HepG2 (cell line): ENCODE results near the gene IFITM10. TPM values are rescaled to one million over a fixed set of nuclear protein-coding genes. Genes with fewer than 3 reads are reported as not detected.

Source experiments
- CBFB ChIP-seq: sonication (generic); formaldehyde crosslinking; IDR thresholded peaks from 2 replicates; pipeline ENCODE4 v1.4.0; 2020; ENCODE audit warnings: missing genetic modification reagents
- CSRNP1 ChIP-seq: sonication (generic); formaldehyde crosslinking; IDR thresholded peaks from 2 replicates; pipeline ENCODE4 v1.8.1; 2023; ENCODE audit warnings: mild to moderate bottlenecking, missing genetic modification reagents
- ELF3 ChIP-seq: IDR thresholded peaks from 2 replicates; pipeline ENCODE4 v1.6.1; 2016; ENCODE audit warnings: missing genetic modification reagents, missing compliant biosample characterization
- GABPB1 ChIP-seq: IDR thresholded peaks from 2 replicates; pipeline ENCODE4 v1.6.1; 2016; ENCODE audit warnings: mild to moderate bottlenecking, missing genetic modification reagents, moderate library complexity, missing compliant biosample characterization
- HMGXB4 ChIP-seq, 2 experiments: sonication (generic) in 1 of 2; formaldehyde crosslinking in 1 of 2; IDR thresholded peaks; 2 replicates each; pipeline versions ENCODE4 v1.4.0 to v1.6.1; 2018 to 2020; ENCODE audit warnings: missing genetic modification reagents in 2 of 2, borderline replicate concordance in 1 of 2, low read depth in 1 of 2, mild to moderate bottlenecking in 1 of 2, missing biosample characterization in 1 of 2
- MXD4 ChIP-seq: IDR thresholded peaks from 2 replicates; pipeline ENCODE4 v1.6.1; 2016; ENCODE audit warnings: mild to moderate bottlenecking, missing biosample characterization, missing genetic modification reagents
- NCOA1 ChIP-seq: sonication (generic); formaldehyde crosslinking; IDR thresholded peaks from 2 replicates; pipeline ENCODE4 v1.9.0; 2021; ENCODE audit warnings: missing genetic modification reagents
- RAD21 ChIP-seq: fragments of 450-650 bp; formaldehyde crosslinking; IDR thresholded peaks from 2 replicates; pipeline ENCODE4 v1.5.0; 2020; ENCODE audit warnings: mild to moderate bottlenecking
- RXRB ChIP-seq: IDR thresholded peaks from 2 replicates; pipeline ENCODE4 v1.6.1; 2016; ENCODE audit warnings: borderline replicate concordance, missing genetic modification reagents, missing compliant biosample characterization
- WIZ ChIP-seq: sonication (generic); formaldehyde crosslinking; IDR thresholded peaks from 2 replicates; pipeline ENCODE4 v1.5.1; 2020; ENCODE audit warnings: mild to moderate bottlenecking, missing genetic modification reagents
- ZFP36L1 ChIP-seq: sonication (generic); formaldehyde crosslinking; IDR thresholded peaks from 2 replicates; pipeline ENCODE4 v1.8.0; 2022; ENCODE audit warnings: mild to moderate bottlenecking, missing genetic modification reagents, moderate library complexity
- ZFP41 ChIP-seq: sonication (generic); formaldehyde crosslinking; IDR thresholded peaks from 2 replicates; pipeline ENCODE4 v1.4.0; 2020; ENCODE audit warnings: mild to moderate bottlenecking, missing genetic modification reagents, borderline replicate concordance
- ZNF138 ChIP-seq: sonication (generic); formaldehyde crosslinking; IDR thresholded peaks from 2 replicates; pipeline ENCODE4 v1.5.0; 2020; ENCODE audit warnings: mild to moderate bottlenecking, low read depth, missing genetic modification reagents
- ZNF292 ChIP-seq: sonication (generic); formaldehyde crosslinking; IDR thresholded peaks from 2 replicates; pipeline ENCODE4 v1.8.1; 2022; ENCODE audit warnings: mild to moderate bottlenecking, low read depth, missing genetic modification reagents, borderline replicate concordance
- ZNF331 ChIP-seq: sonication (generic); formaldehyde crosslinking; IDR thresholded peaks from 2 replicates; pipeline ENCODE4 v1.4.0; 2020; ENCODE audit warnings: missing genetic modification reagents
- ZNF746 ChIP-seq: sonication (generic); formaldehyde crosslinking; IDR thresholded peaks from 2 replicates; pipeline ENCODE4 v1.8.0; 2022; ENCODE audit warnings: mild to moderate bottlenecking, missing genetic modification reagents
- polyA plus RNA-seq, 8 experiments: library from polyadenylated mRNA; depleted of rRNA in 3 of 8; stranded (reverse) in 7 of 8; unstranded in 1 of 8; fragments of >200 nt; fragmentation: Illumina TruSeq in 4 of 8; extraction: Trizol in 4 of 8; gene quantifications; 2 replicates each; pipeline versions ENCODE4 v1.2.1 to v1.2.3, GENCODE V29; 2011 to 2016; ENCODE audit warnings: low read depth in 4 of 8, missing spikeins in 1 of 8, mixed read lengths in 1 of 8; ENCODE audit not compliant: insufficient read depth in 1 of 8
- total RNA-seq, 5 experiments: library from RNA; depleted of rRNA; stranded (reverse); fragments of >200 nt; fragmentation: Illumina TruSeq; extraction: Trizol; gene quantifications; 2 replicates each; pipeline ENCODE4 v1.2.3, GENCODE V29; 2016; ENCODE audit warnings: low read depth in 1 of 5
- TF ChIP-seq, protein P1 (sequence below): sonication (generic); formaldehyde crosslinking; IDR thresholded peaks from 2 replicates; pipeline ENCODE4 v1.8.1; 2023; ENCODE audit warnings: mild to moderate bottlenecking, moderate library complexity, missing genetic modification reagents

IFITM10 gene
- total and polyA plus RNA-seq, 2 of the 13 experiments (the other 11 are each of a cell fraction or from before 2014, with no cell fraction given), result 0.09 to 0.13 TPM

GRCh38 chr11:1694064-1694845 lies 56.1 kb downstream of the IFITM10 start (continued):
- TF ChIP-seq ZFP36L1 (no peak), GABPB1 (CRISPR knock-in tag) (peak; percentile 69), ZNF331 (CRISPR knock-in tag) (peak; percentile 60; the same call in 1 of the 2 replicates), ZNF292 (CRISPR knock-in tag) (0 out of 2 replicates have a peak, but pooled peaks have one; percentile 17), NCOA1 (CRISPR knock-in tag) (no peak), ELF3 (peak; percentile 40; the same call in 1 of the 2 replicates), MXD4 (CRISPR knock-in tag) (0 out of 2 replicates have a peak, but pooled peaks have one; percentile 43), ZNF746 (CRISPR knock-in tag) (0 out of 2 replicates have a peak, but pooled peaks have one; percentile 30), RXRB (CRISPR knock-in tag) (peak; percentile 74), ZNF138 (CRISPR knock-in tag) (no peak), ZFP41 (no peak), RAD21 (peak; percentile 97), CSRNP1 (CRISPR knock-in tag) (no peak), HMGXB4 (CRISPR knock-in tag; IDR thresholded peaks at IDR 0.05; ENCODE audit: borderline replicate concordance in 1 of 2, low read depth in 1 of 2) (peak; percentile 34 to 84; a peak in 2 of 4 replicates), WIZ (CRISPR knock-in tag) (no peak), CBFB (0 out of 2 replicates have a peak, but pooled peaks have one; percentile 35)
- TF ChIP-seq, protein P1, sequence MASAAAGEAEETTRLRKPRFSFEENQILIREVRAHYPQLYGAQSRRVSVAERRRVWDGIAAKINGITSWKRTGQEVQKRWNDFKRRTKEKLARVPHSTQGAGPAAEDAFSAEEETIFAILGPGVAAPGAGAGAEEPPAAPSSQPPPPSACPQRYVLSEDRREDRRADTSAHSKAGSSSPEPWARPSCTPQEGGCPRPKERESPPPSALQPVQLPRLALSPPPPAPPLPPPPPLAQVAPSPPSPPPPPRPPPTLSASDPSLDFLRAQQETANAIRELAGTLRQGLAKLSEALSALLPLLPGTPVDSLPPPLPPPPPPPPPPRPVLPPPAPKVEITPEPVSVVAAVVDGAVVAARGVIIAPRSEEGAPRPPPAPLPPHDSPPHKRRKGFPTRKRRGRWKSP (CRISPR knock-in tag), result peak; percentile 54; the same call in 1 of the 2 replicates
